Body of pancreas (tissue), 4 donors: ENCODE measurements around the gene PANK1. TPM values are rescaled to one million over a fixed set of nuclear protein-coding genes. Genes with fewer than 3 reads are reported as not detected.

Experiments used
- ATAC-seq: fragments of 150-250 bp; one replicate; pipeline ENCODE4 v1.9.1; 2016
- DNase-seq, 4 donors: peaks; one replicate each; pipeline ENCODE4 v3.0.0-alpha.2; 2019
- H3K27ac ChIP-seq, 4 donors: fragments of 200-600 bp; sonication (generic); 1 replicate in 3 of 4; 2 replicates in 1 of 4; pipeline versions ENCODE4 v1.5.1 to v1.6.1; 2016 to 2019; ENCODE audit warnings: mild to moderate bottlenecking in 1 of 4, mixed read lengths in 1 of 4, moderate library complexity in 1 of 4
- H3K27me3 ChIP-seq, 2 donors: fragments of 200-600 bp; sonication (generic); one replicate each; pipeline ENCODE4 v1.6.0; 2016; ENCODE audit warnings: mild to moderate bottlenecking in 1 of 2
- H3K36me3 ChIP-seq, 2 donors: fragments of 200-600 bp; sonication (generic); replicated peaks in 1 of 2; 2 replicates each; pipeline ENCODE4 v1.5.1; 2016; ENCODE audit warnings: low read depth in 2 of 2; ENCODE audit not compliant: insufficient read depth in 1 of 2
- H3K4me1 ChIP-seq: fragments of 200-600 bp; sonication (generic); one replicate; pipeline ENCODE4 v1.6.0; 2016
- H3K4me3 ChIP-seq, 2 donors: fragments of 200-600 bp; sonication (generic); 1 replicate in 1 of 2; 2 replicates in 1 of 2; pipeline ENCODE4 v1.5.1; 2016 to 2019
- H3K9me3 ChIP-seq, 3 donors: fragments of 200-600 bp; sonication (generic); 1 replicate in 2 of 3; 2 replicates in 1 of 3; pipeline ENCODE4 v1.5.1; 2016
- CTCF ChIP-seq, 7 experiments: fragments of 450-650 bp in 4 of 7; fragments of 200-600 bp in 3 of 7; sonication (generic) in 3 of 7; IDR thresholded peaks; one replicate each; pipeline ENCODE4 v1.5.1; 2016 to 2019; ENCODE audit warnings: antibody characterized with exemption in 7 of 7
- POLR2A ChIP-seq, 3 donors: fragments of 450-650 bp; IDR thresholded peaks; one replicate each; pipeline ENCODE4 v1.6.1; 2016; ENCODE audit warnings: antibody characterized with exemption in 3 of 3, mild to moderate bottlenecking in 2 of 3
- WGBS, 2 donors: methylation state at CpG; one replicate each; pipeline ENCODE4 v1.1.5; 2017; 5-methylcytosine and 5-hydroxymethylcytosine counted together
- intact Hi-C: fragments of 100-400 bp; cut with DNase I; formaldehyde crosslinking; loops from one replicate; pipeline ENCODE4 v1.15.1; 2023
- total RNA-seq, 2 donors: library from RNA; depleted of rRNA; stranded (reverse); fragments of >200 nt; gene quantifications; one replicate each; pipeline ENCODE4 v1.1.0, GENCODE V29; 2016

Gene PANK1
- 1 to 10 TPM; 2.6 to 3.0 TPM for total RNA-seq

- 0 to 1% methylated on average over 20 to 50 of the region's 56 CpGs for WGBS, 2 donors
- intact Hi-C loops, result no loop called here
- DNase-seq, result peak; percentile 72 to 82 (median 76)
- peaks cover 20% of the 10 kb centered on the region for H3K4me1 ChIP-seq
- no peaks in the 10 kb centered on the region for H3K36me3 ChIP-seq
- no peaks in the 10 kb centered on the region for H3K9me3 ChIP-seq
- peak; percentile 69 for ATAC-seq
- peak within 1 kb of the TSS; percentile 80 to 89 (median 85) for H3K27ac ChIP-seq
- H3K4me3 ChIP-seq, result peak within 1 kb of the TSS; percentile 88 to 93
- no peaks in the 10 kb centered on the region for H3K27me3 ChIP-seq
- TF ChIP-seq CTCF (IDR thresholded peaks at IDR 0.05), result no peak
- peak in 2 of 3 donors; percentile 43 to 50 for TF ChIP-seq POLR2A (IDR thresholded peaks at IDR 0.05)
Measured at GRCh38 chr10:89644967-89645741, at the start of gene PANK1. Gene PANK1, minus strand, starts transcription at chr10:89645242. Its CDS starts 351 bp downstream, at chr10:89644891.

GRCh38 chr10:89693176-89693575, 48.1 kb upstream of the PANK1 start:
- Histone ChIP-seq H3K9me3 (no peaks in the 10 kb centered on the region), H3K36me3 (no peaks in the 10 kb centered on the region), H3K4me1 (no peaks in the 10 kb centered on the region), H3K27ac (no peak overlapping the region), H3K4me3 (no peak overlapping the region), H3K27me3 (no peaks in the 10 kb centered on the region)
- DNase-seq, result no peak
- TF ChIP-seq POLR2A (IDR thresholded peaks at IDR 0.05) (no peak), CTCF (IDR thresholded peaks at IDR 0.05) (no peak)
- no peak for ATAC-seq
- intact Hi-C loops, result no loop called here
- 95% methylated on average over 5 of the region's 5 CpGs for WGBS, 2 donors

GRCh38 chr10:89692416-89692815, 47.4 kb upstream of the PANK1 start:
- intact Hi-C loops, result no loop called here
- Histone ChIP-seq H3K4me3 (no peak overlapping the region), H3K4me1 (no peaks in the 10 kb centered on the region), H3K27me3 (no peaks in the 10 kb centered on the region), H3K27ac (no peak overlapping the region), H3K36me3 (no peaks in the 10 kb centered on the region), H3K9me3 (no peaks in the 10 kb centered on the region)
- 54 to 73% methylated on average over 4 of the region's 4 CpGs for WGBS, 2 donors
- DNase-seq, result no peak
- no peak for ATAC-seq
- TF ChIP-seq POLR2A (IDR thresholded peaks at IDR 0.05), result no peak
- TF ChIP-seq CTCF (IDR thresholded peaks at IDR 0.05), result no peak

- no peak overlapping the region for H3K4me3 ChIP-seq
- H3K4me1 ChIP-seq, result peaks cover 10% of the 10 kb centered on the region
- WGBS, 2 donors, result 43 to 100% methylated on average over 2 of the region's 2 CpGs
- ATAC-seq (no peak), DNase-seq (no peak)
- no peaks in the 10 kb centered on the region for H3K9me3 ChIP-seq
- H3K27ac ChIP-seq, result no peak overlapping the region
- TF ChIP-seq CTCF (IDR thresholded peaks at IDR 0.05) (no peak), POLR2A (IDR thresholded peaks at IDR 0.05) (no peak)
- no peaks in the 10 kb centered on the region for H3K36me3 ChIP-seq
- intact Hi-C loops, result no loop called here
- H3K27me3 ChIP-seq, result no peaks in the 10 kb centered on the region
Measured at GRCh38 chr10:89690027-89690426, 45.0 kb upstream of the PANK1 start.

GRCh38 chr10:89685936-89686335, 40.9 kb upstream of the PANK1 start:
- DNase-seq (no peak), ATAC-seq (no peak)
- intact Hi-C loops, result no loop called here
- Histone ChIP-seq H3K36me3 (no peaks in the 10 kb centered on the region), H3K27ac (no peak overlapping the region), H3K27me3 (no peaks in the 10 kb centered on the region), H3K9me3 (no peaks in the 10 kb centered on the region), H3K4me3 (no peak overlapping the region), H3K4me1 (peaks cover 20% of the 10 kb centered on the region)
- TF ChIP-seq CTCF (IDR thresholded peaks at IDR 0.05) (no peak), POLR2A (IDR thresholded peaks at IDR 0.05) (no peak)
- WGBS, 2 donors, result 45 to 46% methylated on average over 4 of the region's 4 CpGs
